Measurements from ENCODE around the gene PACRG. TPM values are rescaled to one million over a fixed set of nuclear protein-coding genes. Genes with fewer than 3 reads are reported as not detected.

The PACRG gene
- total and polyA plus RNA-seq, 2 of the 13 experiments (the other 11 are each of a cell fraction or from before 2014, with no cell fraction given), result 0.13 TPM; not detected in 1

- DNase-seq (ENCODE audit: low spot score), result no peak
- intact Hi-C loops (cut with micrococcal nuclease; ENCODE audit: unreplicated experiment) (no loop called here), in situ Hi-C loops (cut with HindIII; ENCODE audit: extremely low pct_ligation_motif_present, low pct_unique_long_range_greater_than_20kb) (no loop called here)
- BruUV-seq (replicated peaks), result no TSS peak
- Histone ChIP-seq H3K4me3 (replicated peaks in 1 of 3; ENCODE audit: insufficient read depth in 1 of 3, low read depth in 2 of 3, low read length in 3 of 3) (no peak overlapping the region), H3K79me2 (ENCODE audit: insufficient read depth, low read length) (no peaks in the 10 kb centered on the region), H3K27me3 (ENCODE audit: control insufficient read depth in 1 of 2, insufficient read depth in 2 of 2, low read length in 2 of 2) (peaks cover 2 to 14% of the 10 kb centered on the region in 2 experiments; a peak in 4 of 5 replicates), H3K27ac (ENCODE audit: extremely low read length, insufficient read depth, low read length) (no peak overlapping the region), H3K4me2 (ENCODE audit: low read depth, low read length) (no peak overlapping the region), H4K20me1 (ENCODE audit: insufficient read depth, low read length) (no peaks in the 10 kb centered on the region), H2AFZ (ENCODE audit: low read length) (no peak overlapping the region), H3K36me3 (replicated peaks in 1 of 2; ENCODE audit: control insufficient read depth in 1 of 2, insufficient read depth in 2 of 2, low read length in 2 of 2) (no peaks in the 10 kb centered on the region), H3K9me3 (ENCODE audit: low read length) (no peaks in the 10 kb centered on the region), H3K4me1 (ENCODE audit: insufficient read depth, low read length) (no peaks in the 10 kb centered on the region), H3K9ac (ENCODE audit: insufficient read depth, low read depth, low read length) (no peak overlapping the region)
- ATAC-seq, result no peak
- FAIRE-seq, result no peak
- POLR2A ChIA-PET, result no interaction called here
- CTCF ChIA-PET (ENCODE audit: low intra/inter-chr PET ratio, low total read pairs), result no interaction called here
- no peak for TF ChIP-seq LBX2 (CRISPR knock-in tag; IDR thresholded peaks at IDR 0.05; ENCODE audit: borderline replicate concordance)
- 73% methylated on average over 8 of the region's 8 CpGs for WGBS (ENCODE audit: low lambda C conversion rate)
Observed at GRCh38 chr6:163288066-163288465, 560.3 kb downstream of the PACRG start.

- 50% methylated on average over 10 of the region's 11 CpGs for WGBS (ENCODE audit: low lambda C conversion rate)
- BruUV-seq (replicated peaks), result no TSS peak
- H2AFZ ChIP-seq (ENCODE audit: low read length), result no peak overlapping the region
Observed at GRCh38 chr6:163288915-163289314, 561.1 kb downstream of the PACRG start.

More at GRCh38 chr6:163288915-163289314, 561.1 kb downstream of the PACRG start:
- no peaks in the 10 kb centered on the region for H4K20me1 ChIP-seq (ENCODE audit: insufficient read depth, low read length)
- intact Hi-C loops (cut with micrococcal nuclease; ENCODE audit: unreplicated experiment) (no loop called here), in situ Hi-C loops (cut with HindIII; ENCODE audit: extremely low pct_ligation_motif_present, low pct_unique_long_range_greater_than_20kb) (no loop called here)
- H3K4me1 ChIP-seq (ENCODE audit: insufficient read depth, low read length), result no peaks in the 10 kb centered on the region
- no peak for ATAC-seq
- H3K4me2 ChIP-seq (ENCODE audit: low read depth, low read length), result no peak overlapping the region
- no peak for FAIRE-seq
- H3K4me3 ChIP-seq (replicated peaks in 1 of 3; ENCODE audit: insufficient read depth in 1 of 3, low read depth in 2 of 3, low read length in 3 of 3), result no peak overlapping the region
- H3K9ac ChIP-seq (ENCODE audit: insufficient read depth, low read depth, low read length), result no peak overlapping the region
- no peak for DNase-seq (ENCODE audit: low spot score)
- no peak for TF ChIP-seq NFYC (CRISPR knock-in tag; IDR thresholded peaks at IDR 0.05)
- no peak for TF ChIP-seq ZUFSP (CRISPR knock-in tag; IDR thresholded peaks at IDR 0.05; ENCODE audit: borderline replicate concordance)
- TF ChIP-seq POLR2AphosphoS5 (IDR thresholded peaks at IDR 0.05; ENCODE audit: low read depth, low read length), result no peak
- no peak for TF ChIP-seq NFKB2 (CRISPR knock-in tag; IDR thresholded peaks at IDR 0.05; ENCODE audit: borderline replicate concordance)
- TF ChIP-seq ZNF629 (CRISPR knock-in tag; conservative IDR thresholded peaks at IDR 0.05), result no peak
- no peak for TF ChIP-seq HMG20A (CRISPR knock-in tag; IDR thresholded peaks at IDR 0.05; ENCODE audit: borderline replicate concordance)
- no peak for TF ChIP-seq ZNF335 (CRISPR knock-in tag; IDR thresholded peaks at IDR 0.05)
- TF ChIP-seq REXO4 (CRISPR knock-in tag; IDR thresholded peaks at IDR 0.05; ENCODE audit: borderline replicate concordance), result no peak
- no peak for TF ChIP-seq ATF7 (IDR thresholded peaks at IDR 0.05)
- no peak for TF ChIP-seq ATF7 (CRISPR knock-in tag; IDR thresholded peaks at IDR 0.05)
- no peaks in the 10 kb centered on the region for H3K79me2 ChIP-seq (ENCODE audit: insufficient read depth, low read length)
- H3K27me3 ChIP-seq (ENCODE audit: control insufficient read depth in 1 of 2, insufficient read depth in 2 of 2, low read length in 2 of 2), result peaks cover 2 to 17% of the 10 kb centered on the region in 2 experiments; a peak in 4 of 5 replicates
- CTCF ChIA-PET (ENCODE audit: low intra/inter-chr PET ratio, low total read pairs), result no interaction called here
- no peaks in the 10 kb centered on the region for H3K36me3 ChIP-seq (replicated peaks in 1 of 2; ENCODE audit: control insufficient read depth in 1 of 2, insufficient read depth in 2 of 2, low read length in 2 of 2)
- no peak overlapping the region for H3K27ac ChIP-seq (ENCODE audit: extremely low read length, insufficient read depth, low read length)
- POLR2A ChIA-PET, result no interaction called here
- H3K9me3 ChIP-seq (ENCODE audit: low read length), result no peaks in the 10 kb centered on the region
